Activated CD8-positive, alpha-beta T cell treated with anti-CD3 and anti-CD28 coated beads, Interleukin-2, amount 10 ng/mL, durations not matched to agents 7 days and 5 days (primary cell): Measurements from ENCODE around the gene STK40. TPM values are rescaled to one million over a fixed set of nuclear protein-coding genes. Genes with fewer than 3 reads are reported as not detected.

Experiments
- ATAC-seq: fragments of 150-1000 bp; cut with Tn5 transposase; one replicate; pipeline ENCODE4 v1.10.0; 2021; ENCODE audit warnings: moderate library complexity
- CTCF ChIA-PET: fragments of 350-600 bp; sonication (Branson Sonifier 250); formaldehyde crosslinking; loops from one replicate; lab custom pipeline; 2021; ENCODE audit warnings: antibody characterized with exemption; lab: Charles Lee
- POLR2A ChIA-PET: fragments of 350-600 bp; sonication (Branson Sonifier 250); formaldehyde crosslinking; loops from one replicate; lab custom pipeline; 2021; ENCODE audit warnings: antibody characterized with exemption; lab: Charles Lee
- DNase-seq: peaks from one replicate; pipeline ENCODE4 v3.0.0-alpha.2; 2020
- H3K27ac Mint-ChIP-seq: one replicate; pipeline ENCODE4 v1.8.0; 2021; ENCODE audit warnings: mild to moderate bottlenecking, mixed read lengths
- H3K27me3 Mint-ChIP-seq: one replicate; pipeline ENCODE4 v1.8.0; 2021; ENCODE audit warnings: low read depth, mixed read lengths
- H3K36me3 Mint-ChIP-seq: one replicate; pipeline ENCODE4 v1.8.0; 2021; ENCODE audit warnings: low read depth, mixed read lengths
- H3K4me1 Mint-ChIP-seq: one replicate; pipeline ENCODE4 v1.8.0; 2021; ENCODE audit warnings: low read depth, mixed read lengths
- H3K4me3 Mint-ChIP-seq: one replicate; pipeline ENCODE4 v1.8.0; 2021; ENCODE audit warnings: mild to moderate bottlenecking, mixed read lengths
- H3K9me3 Mint-ChIP-seq: one replicate; pipeline ENCODE4 v1.8.0; 2022; ENCODE audit warnings: mixed read lengths; ENCODE audit not compliant: insufficient read depth
- total RNA-seq, 2 experiments: library from RNA; stranded (reverse); gene quantifications; one replicate each; pipeline ENCODE4 v1.2.3, GENCODE V29; 2021

The STK40 gene
- total RNA-seq, 2 experiments from 2014 or later, result 69.7 to 72.4 TPM

- no peaks in the 10 kb centered on the region for H3K9me3 Mint-ChIP-seq
- ChIA-PET POLR2A (interaction anchor here (0.7 kb wide), 1 partner anchor 10 kb away, joined by 3 read pairs; no protein-coding TSS in a partner anchor), CTCF (interaction anchor here (2.0 to 9.6 kb wide), 2 partner anchors 12 to 13 kb away, joined by 5 to 82 read pairs; no protein-coding TSS in a partner anchor)
- DNase-seq (no peak), ATAC-seq (no peak)
- peaks cover 66% of the 10 kb centered on the region for H3K36me3 Mint-ChIP-seq
- H3K4me3 Mint-ChIP-seq, result no peak overlapping the region
- H3K27me3 Mint-ChIP-seq, result no peaks in the 10 kb centered on the region
- H3K4me1 Mint-ChIP-seq, result peaks cover 20% of the 10 kb centered on the region
- peak overlapping the region; percentile 42 for H3K27ac Mint-ChIP-seq
Observed at GRCh38 chr1:36355811-36356210, 29.9 kb downstream of the STK40 start.

GRCh38 chr1:36354486-36354885, 31.2 kb downstream of the STK40 start:
- Mint-ChIP-seq H3K36me3 (peaks cover 63% of the 10 kb centered on the region), H3K27me3 (no peaks in the 10 kb centered on the region), H3K9me3 (no peaks in the 10 kb centered on the region), H3K4me1 (peaks cover 24% of the 10 kb centered on the region), H3K4me3 (no peak overlapping the region), H3K27ac (no peak overlapping the region)
- POLR2A ChIA-PET, result interaction anchor here (1.1 kb wide), 1 partner anchor 31 kb away, joined by 3 read pairs; the partner anchor contains the start of gene EVA1B
- DNase-seq (no peak), ATAC-seq (no peak)
- CTCF ChIA-PET, result interaction anchor here (1.2 to 9.6 kb wide), 2 partner anchors 12 to 13 kb away, joined by 4 to 82 read pairs; no protein-coding TSS in a partner anchor

DNA sequence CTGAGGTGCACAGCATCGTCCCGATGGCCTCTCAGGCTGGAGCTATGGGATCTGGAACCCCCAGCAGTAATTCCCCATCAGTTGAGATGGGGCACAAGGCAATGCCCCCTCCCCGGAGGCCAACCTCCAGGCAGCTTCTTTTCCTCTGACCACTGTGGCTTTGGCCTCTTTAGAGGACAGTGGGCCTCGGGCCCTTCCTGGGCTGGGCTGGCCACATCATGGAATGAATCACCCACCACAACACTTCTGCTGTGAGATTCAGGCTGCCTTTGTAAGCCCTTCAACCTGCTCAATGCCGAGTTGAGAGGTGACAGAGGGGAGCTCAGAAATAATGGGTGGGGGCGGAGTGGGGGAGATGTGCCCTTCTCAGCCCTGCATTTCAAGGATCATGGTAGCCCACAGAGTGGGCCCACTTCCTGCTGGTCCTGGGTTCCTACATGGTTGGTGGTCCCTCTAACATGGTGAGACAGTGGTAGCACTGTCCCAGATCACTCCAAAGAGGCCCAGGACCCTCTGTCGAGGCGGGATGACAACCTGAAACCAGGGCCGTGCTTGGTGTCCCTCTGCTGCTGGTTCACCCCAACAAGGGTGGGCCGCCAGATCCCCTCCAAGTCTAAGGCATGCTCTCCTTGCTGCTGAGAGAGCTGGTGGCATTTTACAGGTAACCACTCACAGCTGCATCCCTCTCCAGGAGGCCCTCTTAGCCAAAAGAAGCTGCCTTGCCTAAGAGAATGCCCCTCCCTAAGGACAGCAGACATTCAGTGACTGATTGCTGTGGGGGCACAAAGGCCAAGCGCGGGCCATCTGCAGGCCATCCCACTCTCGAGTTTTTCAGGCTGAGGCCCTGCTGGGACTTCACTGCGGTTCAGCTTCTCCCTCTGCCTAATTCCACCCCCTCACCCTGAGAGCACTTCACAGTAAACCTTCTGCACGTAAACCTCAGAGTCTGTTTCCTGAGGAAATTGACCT, 32.5 kb downstream of the STK40 start:
- no peak for DNase-seq
- Mint-ChIP-seq H3K9me3 (no peaks in the 10 kb centered on the region), H3K36me3 (peaks cover 58% of the 10 kb centered on the region), H3K4me3 (no peak overlapping the region), H3K27ac (no peak overlapping the region), H3K27me3 (no peaks in the 10 kb centered on the region), H3K4me1 (peaks cover 24% of the 10 kb centered on the region)
- ChIA-PET POLR2A (interaction anchor here (0.8 to 3.6 kb wide), 2 partner anchors 13 to 80 kb away, joined by 3 to 16 read pairs; no protein-coding TSS in a partner anchor), CTCF (interaction anchor here (1.2 to 9.6 kb wide), 6 partner anchors 10 to 203 kb away, joined by 3 to 82 read pairs (median 4); no protein-coding TSS in a partner anchor)
- no peak for ATAC-seq

GRCh38 chr1:36352125-36352909, 33.4 kb downstream of the STK40 start:
- Mint-ChIP-seq H3K36me3 (peaks cover 59% of the 10 kb centered on the region), H3K27ac (peak overlapping the region; percentile 4), H3K27me3 (no peaks in the 10 kb centered on the region), H3K4me1 (peaks cover 24% of the 10 kb centered on the region), H3K4me3 (no peak overlapping the region), H3K9me3 (no peaks in the 10 kb centered on the region)
- POLR2A ChIA-PET, result interaction anchor here (0.8 to 3.6 kb wide), 4 partner anchors 14 to 81 kb away, joined by 3 to 16 read pairs (median 6); partner anchors contain the start of gene EVA1B
- CTCF ChIA-PET, result interaction anchor here (1.3 to 9.6 kb wide), 4 partner anchors 10 to 73 kb away, joined by 3 to 82 read pairs (median 10); no protein-coding TSS in a partner anchor
- ATAC-seq (no peak), DNase-seq (no peak)

DNA sequence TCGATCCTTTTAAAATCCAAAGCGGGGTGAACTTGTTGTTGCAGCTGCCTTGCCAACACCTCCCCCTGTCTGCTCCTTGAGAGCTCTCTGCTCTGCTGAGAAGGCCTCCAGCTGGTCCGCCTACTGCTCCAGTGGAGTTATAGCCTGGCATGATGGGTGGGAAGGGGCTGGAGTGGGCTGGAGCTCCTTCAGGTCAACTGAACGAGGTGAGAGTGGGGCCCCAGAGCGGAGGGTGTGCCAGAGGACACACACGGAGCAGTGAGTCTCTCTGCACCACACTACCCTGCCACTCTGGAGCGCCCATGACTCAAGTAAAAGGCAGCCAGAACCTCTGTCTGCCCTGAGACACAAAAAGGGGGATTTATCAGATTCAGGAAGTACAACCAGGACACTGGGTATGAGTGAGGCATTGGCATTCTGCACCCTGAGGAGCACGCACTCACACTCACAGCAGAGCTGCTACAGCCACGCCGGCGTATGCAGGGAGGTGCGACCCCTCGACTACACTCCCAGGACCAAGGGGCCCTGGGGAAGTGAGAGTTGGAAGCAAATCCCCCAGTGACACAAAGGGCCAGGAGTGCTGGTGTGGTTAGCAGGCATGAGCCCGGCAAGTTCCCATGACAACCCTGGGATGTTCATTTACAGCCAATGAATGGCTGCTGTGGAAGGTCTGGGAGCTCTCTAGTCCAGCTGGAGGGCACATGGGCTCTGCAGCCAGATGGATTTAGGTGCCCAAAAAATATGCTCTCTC, 34.3 kb downstream of the STK40 start:
- Mint-ChIP-seq H3K36me3 (peaks cover 58% of the 10 kb centered on the region), H3K27ac (peak overlapping the region; percentile 72), H3K4me3 (no peak overlapping the region), H3K4me1 (peaks cover 23% of the 10 kb centered on the region), H3K9me3 (no peaks in the 10 kb centered on the region), H3K27me3 (no peaks in the 10 kb centered on the region)
- ATAC-seq, result no peak
- POLR2A ChIA-PET, result interaction anchor here (0.8 to 3.6 kb wide), 4 partner anchors 15 to 35 kb away, joined by 4 to 16 read pairs (median 6); partner anchors contain the start of gene EVA1B
- CTCF ChIA-PET, result interaction anchor here (0.9 to 9.6 kb wide), 8 partner anchors 9 to 163 kb away, joined by 3 to 82 read pairs (median 4); no protein-coding TSS in a partner anchor
- no peak for DNase-seq

DNA sequence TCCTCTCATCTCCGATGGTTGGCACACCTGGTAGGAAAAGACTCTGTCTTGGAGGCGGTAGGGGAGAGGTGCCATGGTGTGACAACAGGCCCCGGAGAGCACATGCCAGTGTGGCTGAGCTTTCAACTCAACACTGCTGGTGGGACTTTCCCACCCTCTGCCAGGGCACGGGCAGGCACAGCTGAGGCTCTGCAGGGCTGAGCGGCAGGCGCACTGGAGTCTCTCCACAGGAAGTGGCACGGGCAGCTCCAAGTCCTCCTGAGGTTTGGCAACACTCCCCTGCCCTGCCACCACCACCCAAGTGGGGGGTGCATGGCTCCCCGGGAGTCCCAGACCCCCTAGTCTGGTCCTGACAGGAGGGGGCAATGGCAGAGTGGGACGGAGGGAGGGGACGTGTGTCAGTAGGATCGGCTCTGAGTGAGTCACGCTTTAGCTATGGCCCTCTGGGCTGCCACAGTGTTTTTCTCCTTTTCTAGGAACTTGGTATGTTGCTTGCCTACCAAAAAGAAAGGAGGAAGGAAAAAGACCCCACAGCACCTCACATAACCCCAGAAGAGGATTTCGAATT, 35.0 kb downstream of the STK40 start:
- Mint-ChIP-seq H3K9me3 (no peaks in the 10 kb centered on the region), H3K4me3 (peak overlapping the region; percentile 15)

DNA sequence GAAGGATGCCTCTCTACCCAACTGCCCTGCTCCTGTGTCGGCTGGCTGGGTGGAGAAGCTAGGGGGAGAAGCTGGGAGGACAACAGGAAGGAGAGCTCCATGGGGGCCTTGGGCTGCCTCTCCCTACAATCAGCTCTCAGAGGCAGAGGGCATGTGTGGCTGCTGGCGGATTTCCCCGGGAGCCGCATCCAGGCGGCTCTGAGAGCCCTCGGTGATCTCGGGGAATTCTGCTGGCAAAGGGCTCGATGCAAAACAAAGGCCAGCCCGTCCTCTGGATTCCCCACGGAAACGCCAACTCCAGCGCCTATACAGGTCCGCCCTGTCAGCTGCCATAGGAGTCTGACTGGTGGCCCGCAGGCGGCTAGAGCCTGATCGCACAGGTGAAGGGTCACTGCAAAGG, 35.9 kb downstream of the STK40 start:
- Mint-ChIP-seq H3K4me3 (no peak overlapping the region), H3K36me3 (peaks cover 52% of the 10 kb centered on the region), H3K9me3 (no peaks in the 10 kb centered on the region), H3K27me3 (no peaks in the 10 kb centered on the region), H3K27ac (peak overlapping the region; percentile 81), H3K4me1 (peaks cover 23% of the 10 kb centered on the region)
- POLR2A ChIA-PET, result interaction anchor here (1.2 to 3.6 kb wide), 2 partner anchors 17 to 35 kb away, joined by 4 to 16 read pairs; no protein-coding TSS in a partner anchor
- DNase-seq (no peak), ATAC-seq (no peak)
- CTCF ChIA-PET, result interaction anchor here (3.3 to 9.6 kb wide), 2 partner anchors 7 to 18 kb away, joined by 18 to 82 read pairs; no protein-coding TSS in a partner anchor

More for the DNA sequence above, 35.0 kb downstream of the STK40 start:
- ATAC-seq (peak; percentile 73), DNase-seq (peak; percentile 37)
- CTCF ChIA-PET, result interaction anchor here (0.9 to 9.6 kb wide), 7 partner anchors 8 to 163 kb away, joined by 3 to 82 read pairs (median 5); no protein-coding TSS in a partner anchor
- Mint-ChIP-seq H3K27me3 (no peaks in the 10 kb centered on the region), H3K27ac (peak overlapping the region; percentile 81), H3K36me3 (peaks cover 57% of the 10 kb centered on the region), H3K4me1 (peaks cover 23% of the 10 kb centered on the region)
- POLR2A ChIA-PET, result interaction anchor here (1.2 to 3.6 kb wide), 3 partner anchors 16 to 36 kb away, joined by 4 to 16 read pairs (median 7); no protein-coding TSS in a partner anchor

- H3K4me3 Mint-ChIP-seq, result no peak overlapping the region
- peaks cover 23% of the 10 kb centered on the region for H3K4me1 Mint-ChIP-seq
- no peaks in the 10 kb centered on the region for H3K9me3 Mint-ChIP-seq
- no peak overlapping the region for H3K27ac Mint-ChIP-seq
- H3K36me3 Mint-ChIP-seq, result peaks cover 50% of the 10 kb centered on the region
- POLR2A ChIA-PET, result no interaction called here
- no peaks in the 10 kb centered on the region for H3K27me3 Mint-ChIP-seq
- CTCF ChIA-PET, result interaction anchor here (9.6 kb wide), 1 partner anchor 19 kb away, joined by 82 read pairs; no protein-coding TSS in a partner anchor
- ATAC-seq, result no peak
- no peak for DNase-seq
Observed at GRCh38 chr1:36349241-36349671, 36.5 kb downstream of the STK40 start.

- ChIA-PET POLR2A (no interaction called here), CTCF (interaction anchor here (1.7 kb wide), 1 partner anchor 20 kb away, joined by 5 read pairs; no protein-coding TSS in a partner anchor)
- no peaks in the 10 kb centered on the region for H3K27me3 Mint-ChIP-seq
- H3K4me1 Mint-ChIP-seq, result peaks cover 17% of the 10 kb centered on the region
- no peak overlapping the region for H3K4me3 Mint-ChIP-seq
- no peaks in the 10 kb centered on the region for H3K9me3 Mint-ChIP-seq
- peak overlapping the region; percentile 2 for H3K27ac Mint-ChIP-seq
- no peak for DNase-seq
- ATAC-seq, result no peak
- H3K36me3 Mint-ChIP-seq, result peaks cover 38% of the 10 kb centered on the region
Observed at GRCh38 chr1:36346741-36347370, 38.9 kb downstream of the STK40 start.
